HL-60 (cell line): ENCODE measurements around the gene BAIAP2L1.

Source experiments
- DNase-seq, 2 experiments: peaks; one replicate each; pipeline ENCODE4 v3.0.0-alpha.2; 2010 to 2020; ENCODE audit warnings: low read depth in 1 of 2, low spot score in 1 of 2
- H3K27ac ChIP-seq: fragments of 250-450 bp; sonication (Bioruptor Pico); replicated peaks from 2 replicates; pipeline ENCODE4 v1.5.1; 2020; ENCODE audit warnings: mild to moderate bottlenecking, moderate library complexity
- H3K27me3 ChIP-seq: fragments of 250-450 bp; sonication (Bioruptor Pico); 2 replicates; pipeline ENCODE4 v1.5.1; 2021; ENCODE audit warnings: mild to moderate bottlenecking, moderate library complexity; ENCODE audit not compliant: insufficient read depth, poor library complexity, severe bottlenecking
- H3K4me3 ChIP-seq: replicated peaks from 2 replicates; pipeline ENCODE4 v1.5.1; 2011; ENCODE audit warnings: mild to moderate bottlenecking, control low read depth, low read length; ENCODE audit not compliant: insufficient read depth
- CTCF ChIP-seq: IDR thresholded peaks from one replicate; pipeline ENCODE4 v1.5.1; 2011; ENCODE audit warnings: low read length, control low read depth, inconsistent platforms; ENCODE audit not compliant: insufficient read depth
- GABPA ChIP-seq: IDR thresholded peaks from 2 replicates; pipeline ENCODE4 v1.6.1; 2012; ENCODE audit warnings: low read depth
- POLR2AphosphoS5 ChIP-seq: IDR thresholded peaks from 2 replicates; pipeline ENCODE4 v1.6.1; 2012; ENCODE audit warnings: low read depth
- SPI1 ChIP-seq: IDR thresholded peaks from 2 replicates; pipeline ENCODE4 v1.6.1; 2012; ENCODE audit warnings: low read depth, mild to moderate bottlenecking, borderline replicate concordance
- TF ChIP-seq, protein P1 (sequence below): IDR thresholded peaks from 2 replicates; pipeline ENCODE4 v1.6.1; 2012; ENCODE audit warnings: low read depth; ENCODE audit not compliant: insufficient replicate concordance

Gene BAIAP2L1

DNA sequence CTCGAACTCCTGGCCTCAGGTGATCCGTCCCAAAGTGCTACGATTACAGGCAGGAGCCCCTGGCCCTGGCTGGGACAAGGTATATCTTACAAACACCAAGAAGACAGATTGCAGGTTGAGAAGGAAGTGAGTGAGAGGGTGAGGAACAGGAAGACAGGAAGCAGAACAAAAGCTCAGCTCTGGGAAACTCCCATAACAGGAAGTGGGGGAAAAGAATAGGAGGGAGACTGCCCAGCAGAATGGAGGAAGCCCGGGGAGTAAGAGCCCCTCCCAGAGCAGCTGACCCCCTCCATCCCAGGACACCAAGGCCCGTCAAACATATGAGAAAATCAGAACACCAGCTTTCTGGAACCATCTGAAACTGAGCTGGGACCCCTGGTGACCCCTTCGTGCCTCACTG is 151.8 kb downstream of the BAIAP2L1 start:
- H3K4me3 ChIP-seq, result no peak overlapping the region
- TF ChIP-seq SPI1, result peak; percentile 81; the same call in 1 of the 2 replicates
- peak; percentile 82 for TF ChIP-seq GABPA
- TF ChIP-seq CTCF, result no peak
- TF ChIP-seq, protein P1, sequence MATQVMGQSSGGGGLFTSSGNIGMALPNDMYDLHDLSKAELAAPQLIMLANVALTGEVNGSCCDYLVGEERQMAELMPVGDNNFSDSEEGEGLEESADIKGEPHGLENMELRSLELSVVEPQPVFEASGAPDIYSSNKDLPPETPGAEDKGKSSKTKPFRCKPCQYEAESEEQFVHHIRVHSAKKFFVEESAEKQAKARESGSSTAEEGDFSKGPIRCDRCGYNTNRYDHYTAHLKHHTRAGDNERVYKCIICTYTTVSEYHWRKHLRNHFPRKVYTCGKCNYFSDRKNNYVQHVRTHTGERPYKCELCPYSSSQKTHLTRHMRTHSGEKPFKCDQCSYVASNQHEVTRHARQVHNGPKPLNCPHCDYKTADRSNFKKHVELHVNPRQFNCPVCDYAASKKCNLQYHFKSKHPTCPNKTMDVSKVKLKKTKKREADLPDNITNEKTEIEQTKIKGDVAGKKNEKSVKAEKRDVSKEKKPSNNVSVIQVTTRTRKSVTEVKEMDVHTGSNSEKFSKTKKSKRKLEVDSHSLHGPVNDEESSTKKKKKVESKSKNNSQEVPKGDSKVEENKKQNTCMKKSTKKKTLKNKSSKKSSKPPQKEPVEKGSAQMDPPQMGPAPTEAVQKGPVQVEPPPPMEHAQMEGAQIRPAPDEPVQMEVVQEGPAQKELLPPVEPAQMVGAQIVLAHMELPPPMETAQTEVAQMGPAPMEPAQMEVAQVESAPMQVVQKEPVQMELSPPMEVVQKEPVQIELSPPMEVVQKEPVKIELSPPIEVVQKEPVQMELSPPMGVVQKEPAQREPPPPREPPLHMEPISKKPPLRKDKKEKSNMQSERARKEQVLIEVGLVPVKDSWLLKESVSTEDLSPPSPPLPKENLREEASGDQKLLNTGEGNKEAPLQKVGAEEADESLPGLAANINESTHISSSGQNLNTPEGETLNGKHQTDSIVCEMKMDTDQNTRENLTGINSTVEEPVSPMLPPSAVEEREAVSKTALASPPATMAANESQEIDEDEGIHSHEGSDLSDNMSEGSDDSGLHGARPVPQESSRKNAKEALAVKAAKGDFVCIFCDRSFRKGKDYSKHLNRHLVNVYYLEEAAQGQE, result no peak
- H3K27me3 ChIP-seq, result no peaks in the 10 kb centered on the region
- no peak overlapping the region for H3K27ac ChIP-seq
- DNase-seq, result peak in 1 of 2 experiments; percentile 38

- H3K27me3 ChIP-seq, result no peaks in the 10 kb centered on the region
- H3K4me3 ChIP-seq, result no peak overlapping the region
- DNase-seq, result no peak
- TF ChIP-seq SPI1 (no peak), GABPA (no peak), POLR2AphosphoS5 (no peak)
- no peak overlapping the region for H3K27ac ChIP-seq
Observed at GRCh38 chr7:98248156-98248555, 152.7 kb downstream of the BAIAP2L1 start.

DNA sequence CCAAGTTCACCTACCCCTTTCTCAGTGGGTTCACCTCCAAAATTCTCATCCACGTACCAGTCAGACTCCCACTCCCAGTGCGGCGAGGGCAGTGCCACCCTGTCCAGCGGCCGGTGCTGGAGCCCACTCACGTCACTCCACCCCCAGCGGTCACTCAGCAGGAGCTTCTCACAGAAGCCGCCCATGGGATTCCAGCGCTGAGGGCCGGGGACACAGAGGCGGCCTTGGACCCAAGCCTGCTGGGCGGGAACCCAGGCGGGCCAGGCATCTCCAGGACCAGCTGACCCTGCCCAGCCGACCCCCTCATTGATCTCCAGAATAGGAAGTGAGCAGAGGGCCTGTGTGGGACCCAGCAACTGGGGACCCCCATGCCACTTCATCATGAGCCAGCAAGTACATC is 156.0 kb downstream of the BAIAP2L1 start:
- TF ChIP-seq SPI1, result no peak
- no peak for TF ChIP-seq POLR2AphosphoS5
- TF ChIP-seq, protein P1, result no peak
- no peak for TF ChIP-seq CTCF
- TF ChIP-seq GABPA, result no peak
- no peak overlapping the region for H3K27ac ChIP-seq

GRCh38 chr7:98242934-98243333 is 158.0 kb downstream of the BAIAP2L1 start:
- H3K27me3 ChIP-seq, result no peaks in the 10 kb centered on the region
- no peak for TF ChIP-seq POLR2AphosphoS5
- no peak for TF ChIP-seq GABPA
- TF ChIP-seq SPI1, result no peak
- TF ChIP-seq, protein P1, result no peak
- no peak for TF ChIP-seq CTCF
- H3K27ac ChIP-seq, result no peak overlapping the region
- no peak overlapping the region for H3K4me3 ChIP-seq
- no peak for DNase-seq

More for the DNA sequence above, 156.0 kb downstream of the BAIAP2L1 start:
- no peak for DNase-seq
- H3K4me3 ChIP-seq, result no peak overlapping the region
- no peaks in the 10 kb centered on the region for H3K27me3 ChIP-seq
